Adipose tissue (tissue), 3 donors: ENCODE measurements around the gene LY6G6D. TPM values are rescaled to one million over a fixed set of nuclear protein-coding genes. Genes with fewer than 3 reads are reported as not detected.

Source experiments
- polyA plus RNA-seq, 3 donors: library from polyadenylated mRNA; stranded (reverse); fragments of 200-250 nt; gene quantifications; one replicate each; pipeline ENCODE4 v1.2.3, GENCODE V29; 2013
- donor health status: healthy with polysubstance abuse.
- donor health status: Bipolar disorder and iron deficiency.
- donor health status: healthy.

LY6G6D gene
- polyA plus RNA-seq, 3 donors, result not detected

Other genes with a start within 250 kb of the LY6G6D start
- gene MICB, start 217.2 kb upstream of the LY6G6D start, polyA plus RNA-seq, result 1 to 10 TPM in 1 of 3 donors, under 1 TPM in 2; 0.53 to 3.3 (median 0.95) TPM
- gene MCCD1, start 186.4 kb upstream of the LY6G6D start, polyA plus RNA-seq, result not detected
- gene DDX39B, start 173.3 kb upstream of the LY6G6D start, polyA plus RNA-seq, result 100 to 1,000 TPM; 315 to 359 (median 351) TPM
- 1 to 10 TPM in 1 of 3 donors, under 1 TPM in 2; 0.48 to 1.8 (median 0.81) TPM for gene ATP6V1G2, start 168.7 kb upstream of the LY6G6D start, polyA plus RNA-seq
- gene NFKBIL1, start 167.7 kb upstream of the LY6G6D start, polyA plus RNA-seq, result 10 to 100 TPM; 21.5 to 40.3 (median 25.0) TPM
- under 1 TPM in 2 of 3 donors, not detected in 1; 0.08 to 0.21 TPM for gene LTA, start 143.1 kb upstream of the LY6G6D start, polyA plus RNA-seq
- 1 to 10 TPM in 1 of 3 donors, under 1 TPM in 2; 0.16 to 1.1 (median 0.56) TPM for gene TNF, start 139.8 kb upstream of the LY6G6D start, polyA plus RNA-seq
- 1 to 10 TPM; 1.9 to 6.7 (median 5.3) TPM for gene LTB, start 132.9 kb upstream of the LY6G6D start, polyA plus RNA-seq
- gene LST1, start 129.1 kb upstream of the LY6G6D start, polyA plus RNA-seq, result 10 to 100 TPM in 2 of 3 donors, 1 to 10 TPM in 1; 3.1 to 41.1 (median 32.1) TPM
- gene NCR3, start 122.3 kb upstream of the LY6G6D start, polyA plus RNA-seq, result under 1 TPM in 2 of 3 donors, not detected in 1; 0.14 to 0.39 TPM
- gene AIF1, start 100.1 kb upstream of the LY6G6D start, polyA plus RNA-seq, result 100 to 1,000 TPM in 1 of 3 donors, 10 to 100 TPM in 1, 1 to 10 TPM in 1; 7.9 to 180 (median 63.1) TPM
- 100 to 1,000 TPM in 2 of 3 donors, 10 to 100 TPM in 1; 47.8 to 112 (median 110) TPM for gene PRRC2A, start 94.6 kb upstream of the LY6G6D start, polyA plus RNA-seq
- gene BAG6, start 62.7 kb upstream of the LY6G6D start, polyA plus RNA-seq, result 100 to 1,000 TPM; 109 to 202 (median 189) TPM
- 1 to 10 TPM; 2.0 to 6.5 (median 3.6) TPM for gene APOM, start 59.5 kb upstream of the LY6G6D start, polyA plus RNA-seq
- gene C6orf47, start 54.6 kb upstream of the LY6G6D start, polyA plus RNA-seq, result 10 to 100 TPM in 2 of 3 donors, 1 to 10 TPM in 1; 8.8 to 17.0 (median 14.1) TPM
- gene GPANK1, start 50.4 kb upstream of the LY6G6D start, polyA plus RNA-seq, result 10 to 100 TPM in 2 of 3 donors, 1 to 10 TPM in 1; 9.7 to 16.6 (median 14.0) TPM
- gene CSNK2B, start 49.3 kb upstream of the LY6G6D start, polyA plus RNA-seq, result 100 to 1,000 TPM; 103 to 186 (median 172) TPM
- gene LY6G5B, start 45.4 kb upstream of the LY6G6D start, polyA plus RNA-seq, result 1 to 10 TPM; 4.2 to 9.8 (median 4.8) TPM
- gene LY6G5C, start 34.3 kb upstream of the LY6G6D start, polyA plus RNA-seq, result 1 to 10 TPM; 1.2 to 3.5 (median 2.4) TPM
- gene ABHD16A, start 12.0 kb upstream of the LY6G6D start, polyA plus RNA-seq, result 10 to 100 TPM; 28.5 to 39.8 (median 30.5) TPM
- gene LY6G6F, start 8.5 kb upstream of the LY6G6D start, polyA plus RNA-seq, result under 1 TPM in 1 of 3 donors, not detected in 2; 0.45 TPM
- gene LY6G6C, start 6.4 kb downstream of the LY6G6D start, polyA plus RNA-seq, result under 1 TPM in 1 of 3 donors, not detected in 2; 0.16 TPM
- under 1 TPM in 2 of 3 donors, not detected in 1; 0.06 to 0.22 TPM for gene MPIG6B, start 8.0 kb downstream of the LY6G6D start, polyA plus RNA-seq
- 100 to 1,000 TPM in 2 of 3 donors, 10 to 100 TPM in 1; 21.9 to 213 (median 122) TPM for gene DDAH2, start 14.0 kb downstream of the LY6G6D start, polyA plus RNA-seq
- 100 to 1,000 TPM; 140 to 335 (median 301) TPM for gene CLIC1, start 21.2 kb downstream of the LY6G6D start, polyA plus RNA-seq
- 1 to 10 TPM; 2.4 to 4.4 (median 3.9) TPM for gene MSH5, start 24.7 kb downstream of the LY6G6D start, polyA plus RNA-seq
- gene SAPCD1, start 47.3 kb downstream of the LY6G6D start, polyA plus RNA-seq, result 1 to 10 TPM in 1 of 3 donors, under 1 TPM in 1, not detected in 1; 0.51 to 1.4 TPM
- gene VWA7, start 62.0 kb downstream of the LY6G6D start, polyA plus RNA-seq, result 1 to 10 TPM in 1 of 3 donors, under 1 TPM in 1, not detected in 1; 0.61 to 2.1 TPM
- 10 to 100 TPM; 24.2 to 38.6 (median 29.1) TPM for gene VARS1, start 80.4 kb downstream of the LY6G6D start, polyA plus RNA-seq
- 10 to 100 TPM; 29.7 to 55.0 (median 38.1) TPM for gene LSM2, start 91.6 kb downstream of the LY6G6D start, polyA plus RNA-seq
- gene HSPA1L, start 99.9 kb downstream of the LY6G6D start, polyA plus RNA-seq, result 1 to 10 TPM in 1 of 3 donors, under 1 TPM in 2; 0.59 to 1.0 (median 0.80) TPM
- 100 to 1,000 TPM in 1 of 3 donors, 10 to 100 TPM in 2; 32.5 to 514 (median 76.3) TPM for gene HSPA1A, start 100.2 kb downstream of the LY6G6D start, polyA plus RNA-seq
- gene HSPA1B, start 112.4 kb downstream of the LY6G6D start, polyA plus RNA-seq, result 100 to 1,000 TPM in 1 of 3 donors, 10 to 100 TPM in 2; 40.9 to 501 (median 47.1) TPM
- gene NEU1, start 147.5 kb downstream of the LY6G6D start, polyA plus RNA-seq, result 10 to 100 TPM; 26.2 to 33.8 (median 31.5) TPM
- gene SLC44A4, start 163.6 kb downstream of the LY6G6D start, polyA plus RNA-seq, result 1 to 10 TPM; 1.3 to 8.1 (median 6.2) TPM
- 10 to 100 TPM; 20.1 to 35.8 (median 23.0) TPM for gene EHMT2, start 182.3 kb downstream of the LY6G6D start, polyA plus RNA-seq
- 1 to 10 TPM; 1.7 to 5.2 (median 2.2) TPM for gene ZBTB12, start 186.7 kb downstream of the LY6G6D start, polyA plus RNA-seq
- 10 to 100 TPM in 2 of 3 donors, 1 to 10 TPM in 1; 1.6 to 20.4 (median 18.2) TPM for gene C2, start 212.4 kb downstream of the LY6G6D start, polyA plus RNA-seq
- 100 to 1,000 TPM in 1 of 3 donors, 10 to 100 TPM in 2; 23.8 to 211 (median 49.8) TPM for gene CFB, start 230.7 kb downstream of the LY6G6D start, polyA plus RNA-seq
- gene NELFE, start 243.6 kb downstream of the LY6G6D start, polyA plus RNA-seq, result 10 to 100 TPM; 38.8 to 60.8 (median 53.2) TPM
- 10 to 100 TPM; 28.7 to 62.6 (median 59.6) TPM for gene SKIC2, start 243.8 kb downstream of the LY6G6D start, polyA plus RNA-seq